HCT116 (cell line): ENCODE measurements around the gene ABCC11. TPM values are rescaled to one million over a fixed set of nuclear protein-coding genes. Genes with fewer than 3 reads are reported as not detected.

Source experiments
- ATAC-seq: fragments of 200-7000 bp; cut with Tn5 transposase; 2 replicates; pipeline ENCODE4 v1.9.1; 2020; ENCODE audit warnings: mild to moderate bottlenecking, moderate library complexity
- BruUV-seq: library from RNA; stranded (reverse); fragments of 400-500 nt; replicated peaks from 2 replicates; lab custom pipeline; 2021; lab: Mats Ljungman, UMichigan
- CTCF ChIA-PET: fragments of 300-600 bp; sonication (Branson Sonifier 250); formaldehyde crosslinking; loops from one replicate; lab custom pipeline; 2021; ENCODE audit warnings: antibody characterized with exemption; lab: Charles Lee
- POLR2A ChIA-PET: fragments of 300-600, 350-600 bp; sonication (Branson Sonifier 250); formaldehyde crosslinking; loops from one replicate; lab custom pipeline; 2021; ENCODE audit warnings: antibody characterized with exemption; lab: Charles Lee
- RAD21 ChIA-PET, 2 experiments: fragments of 300-600 bp; sonication (Branson Sonifier 250); formaldehyde crosslinking; loops; one replicate each; lab custom pipeline; 2023; ENCODE audit warnings: low total read pairs in 2 of 2; ENCODE audit not compliant: uncharacterized antibody in 2 of 2, unreplicated experiment in 2 of 2, low non-redundant PET in 1 of 2; lab: Charles Lee
- DNase-seq: peaks from one replicate; pipeline ENCODE4 v3.0.0-alpha.2; 2010; ENCODE audit warnings: low read depth, low spot score
- H2AFZ ChIP-seq: fragments of 200-600 bp; shearing (Covaris generic), sonication (generic); 2 replicates; pipeline ENCODE4 v1.6.1; 2017; ENCODE audit warnings: low read depth, mixed run types, mixed read lengths, antibody characterized with exemption, low read length; ENCODE audit not compliant: poor library complexity, severe bottlenecking
- H3K27ac ChIP-seq: 2 replicates; pipeline ENCODE4 v1.5.1; 2012; ENCODE audit warnings: low read depth, low read length
- H3K27me3 ChIP-seq: fragments of 200-600 bp; sonication (generic); 2 replicates; pipeline ENCODE4 v1.6.1; 2016; ENCODE audit warnings: mixed run types, low read length, mixed read lengths; ENCODE audit not compliant: insufficient read depth
- H3K36me3 ChIP-seq, 2 experiments: fragments of 200-500 bp in 1 of 2; fragments of 200-600 bp in 1 of 2; sonication (Bioruptor generic) in 1 of 2; sonication (generic) in 1 of 2; 2 replicates each; pipeline versions ENCODE4 v1.5.1 to v1.6.1; 2014 to 2016; ENCODE audit warnings: low read length in 2 of 2, inconsistent platforms in 1 of 2, mixed read lengths in 1 of 2, mixed run types in 1 of 2; ENCODE audit not compliant: insufficient read depth in 2 of 2, control insufficient read depth in 1 of 2
- H3K4me1 ChIP-seq, 2 experiments: fragments of 200-600 bp in 1 of 2; sonication (generic) in 1 of 2; 2 replicates each; pipeline versions ENCODE4 v1.5.1 to v1.6.1; 2012 to 2017; ENCODE audit warnings: low read length in 2 of 2, inconsistent platforms in 1 of 2, mild to moderate bottlenecking in 1 of 2, mixed read lengths in 1 of 2, mixed run types in 1 of 2, moderate library complexity in 1 of 2; ENCODE audit not compliant: insufficient read depth in 2 of 2, control insufficient read depth in 1 of 2
- H3K4me2 ChIP-seq: fragments of 200-600 bp; sonication (generic); 2 replicates; pipeline ENCODE4 v1.6.1; 2017; ENCODE audit warnings: mixed run types, low read length, mixed read lengths
- H3K4me3 ChIP-seq, 2 experiments: fragments of 200-600 bp in 1 of 2; sonication (generic) in 1 of 2; replicated peaks in 1 of 2; 2 replicates each; pipeline ENCODE4 v1.5.1; 2011 to 2016; ENCODE audit warnings: low read length in 2 of 2, control low read depth in 1 of 2, low read depth in 1 of 2, mild to moderate bottlenecking in 1 of 2, mixed read lengths in 1 of 2, mixed run types in 1 of 2
- H3K79me2 ChIP-seq: fragments of 200-600 bp; sonication (generic); 2 replicates; pipeline ENCODE4 v1.6.1; 2017; ENCODE audit warnings: mild to moderate bottlenecking, mixed run types, low read length, moderate library complexity, mixed read lengths; ENCODE audit not compliant: insufficient read depth
- H3K9ac ChIP-seq: fragments of 200-600 bp; sonication (generic); 2 replicates; pipeline ENCODE4 v1.6.1; 2016; ENCODE audit warnings: low read length, mixed read lengths
- H3K9me2 ChIP-seq: fragments of 200-600 bp; sonication (generic), shearing (Covaris generic); 2 replicates; pipeline ENCODE4 v1.6.1; 2017; ENCODE audit warnings: mixed run types, mild to moderate bottlenecking, moderate library complexity; ENCODE audit not compliant: insufficient read depth
- H3K9me3 ChIP-seq, 2 experiments: fragments of 200-500 bp in 1 of 2; fragments of 200-600 bp in 1 of 2; sonication (Bioruptor generic) in 1 of 2; sonication (generic) in 1 of 2; 2 replicates each; pipeline ENCODE4 v1.6.1; 2014 to 2017; ENCODE audit warnings: low read length in 2 of 2, mixed read lengths in 2 of 2, inconsistent platforms in 1 of 2, low read depth in 1 of 2, mild to moderate bottlenecking in 1 of 2, mixed run types in 1 of 2, moderate library complexity in 1 of 2; ENCODE audit not compliant: control insufficient read depth in 1 of 2, insufficient read depth in 1 of 2
- H4K20me1 ChIP-seq: fragments of 200-600 bp; sonication (generic), shearing (Covaris generic); 2 replicates; pipeline ENCODE4 v1.6.1; 2017; ENCODE audit warnings: mixed run types, mild to moderate bottlenecking, moderate library complexity; ENCODE audit not compliant: insufficient read depth
- CBX3 ChIP-seq: IDR thresholded peaks from 2 replicates; pipeline ENCODE4 v1.6.1; 2012; ENCODE audit warnings: low read depth
- CTCF ChIP-seq, 3 experiments: fragments of 200-600 bp in 1 of 3; sonication (generic) in 1 of 3; IDR thresholded peaks in 2 of 3; conservative IDR thresholded peaks in 1 of 3; 2 replicates each; pipeline ENCODE4 v1.5.1; 2012 to 2017; ENCODE audit warnings: low read depth in 2 of 3, low read length in 2 of 3, antibody characterized with exemption in 1 of 3, borderline replicate concordance in 1 of 3, control low read depth in 1 of 3, mild to moderate bottlenecking in 1 of 3, mixed read lengths in 1 of 3, mixed run types in 1 of 3, moderate library complexity in 1 of 3; ENCODE audit not compliant: insufficient read depth in 1 of 3
- FOSL1 ChIP-seq: IDR thresholded peaks from 2 replicates; pipeline ENCODE4 v1.6.1; 2012; ENCODE audit warnings: low read depth
- JUND ChIP-seq: IDR thresholded peaks from 2 replicates; pipeline ENCODE4 v1.6.1; 2012
- POLR2A ChIP-seq: IDR thresholded peaks from 2 replicates; pipeline ENCODE4 v1.7.0; 2011; ENCODE audit warnings: borderline replicate concordance; ENCODE audit not compliant: insufficient read depth, insufficient read length; ENCODE audit errors: extremely low read depth
- POLR2AphosphoS5 ChIP-seq: IDR thresholded peaks from 2 replicates; pipeline ENCODE4 v1.6.1; 2011; ENCODE audit warnings: mild to moderate bottlenecking, low read depth, low read length, moderate library complexity
- RAD21 ChIP-seq: IDR thresholded peaks from 2 replicates; pipeline ENCODE4 v1.6.1; 2012; ENCODE audit warnings: low read depth, mild to moderate bottlenecking
- SIN3A ChIP-seq: IDR thresholded peaks from 2 replicates; pipeline ENCODE4 v1.6.1; 2012; ENCODE audit warnings: low read depth
- SRF ChIP-seq: IDR thresholded peaks from 2 replicates; pipeline ENCODE4 v1.6.1; 2012; ENCODE audit warnings: low read depth
- YY1 ChIP-seq: IDR thresholded peaks from 2 replicates; pipeline ENCODE4 v1.6.1; 2011; ENCODE audit warnings: low read length, low read depth, moderate library complexity, mild to moderate bottlenecking; ENCODE audit not compliant: insufficient replicate concordance; ENCODE audit errors: extremely low read depth
- ZFX ChIP-seq: fragments of 450-650 bp; IDR thresholded peaks from 2 replicates; pipeline ENCODE4 v1.6.1; 2017
- ZNF274 ChIP-seq: fragments of 200-500 bp; sonication (Bioruptor generic); IDR thresholded peaks from 2 replicates; pipeline ENCODE4 v1.6.1; 2014; ENCODE audit warnings: mild to moderate bottlenecking, low read depth, low read length, inconsistent platforms
- intact Hi-C: fragments of 100-400 bp; cut with micrococcal nuclease; formaldehyde crosslinking; loops from 2 replicates; pipeline ENCODE4 v1.10.0; 2022
- total RNA-seq: library from RNA; stranded (reverse); gene quantifications from one replicate; pipeline ENCODE4 v1.2.1, GENCODE V29; 2021; ENCODE audit not compliant: unreplicated experiment
- TF ChIP-seq, protein P1 (sequence below): IDR thresholded peaks from 2 replicates; pipeline ENCODE4 v1.6.1; 2012

Gene ABCC11
- total RNA-seq, 1 experiment from 2014 or later: 0.54 TPM

DNA sequence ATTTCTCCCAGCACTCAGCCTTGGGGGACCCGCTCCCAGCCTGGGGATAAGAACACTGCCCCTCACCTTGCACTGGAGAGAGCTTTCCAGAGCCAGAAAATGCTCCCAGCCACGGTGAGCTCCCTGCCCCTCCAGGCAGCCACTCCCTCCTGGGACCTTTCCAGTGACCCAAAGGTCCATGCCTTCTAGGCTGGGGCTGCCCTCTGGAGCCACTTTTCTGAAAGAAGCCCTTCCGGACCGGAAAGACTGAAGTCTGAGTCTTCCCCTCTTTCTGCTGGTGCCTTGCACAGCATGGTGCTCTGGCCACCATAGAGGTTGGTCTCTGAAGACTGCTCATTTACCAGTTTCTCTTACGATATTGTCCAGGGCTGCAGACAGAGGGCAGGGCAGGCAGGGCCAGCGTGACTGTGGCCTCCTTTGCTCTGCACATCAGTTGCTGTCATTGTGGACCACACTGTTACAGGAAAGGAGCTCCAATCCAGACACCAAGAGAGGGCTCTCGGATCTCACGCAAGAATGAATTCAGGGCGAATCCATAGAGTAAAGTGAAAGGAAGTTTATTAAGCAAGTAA, 84.4 kb downstream of the ABCC11 start:
- H3K9me3 ChIP-seq: no peaks in the 10 kb centered on the region
- no peak for ATAC-seq
- no peak overlapping the region for H3K9ac ChIP-seq
- DNase-seq: no peak
- no peak overlapping the region for H3K4me2 ChIP-seq
- H4K20me1 ChIP-seq: no peaks in the 10 kb centered on the region
- ChIA-PET RAD21 (no interaction called here), CTCF (interaction anchor here (0.6 kb wide), 1 partner anchor 1125 kb away, joined by 4 read pairs; no protein-coding TSS in a partner anchor), POLR2A (no interaction called here)
- H3K27me3 ChIP-seq: no peaks in the 10 kb centered on the region
- no peak overlapping the region for H2AFZ ChIP-seq
- peaks cover 8 to 21% of the 10 kb centered on the region in 2 experiments for H3K4me1 ChIP-seq
- no TSS peak for BruUV-seq
- H3K27ac ChIP-seq: no peak overlapping the region
- H3K9me2 ChIP-seq: no peaks in the 10 kb centered on the region
- no peak overlapping the region for H3K4me3 ChIP-seq
- intact Hi-C loops: loop anchor here (10.0 kb wide), 1 partner anchor 1308 kb away; no protein-coding TSS in a partner anchor
- no peaks in the 10 kb centered on the region for H3K79me2 ChIP-seq
- TF ChIP-seq ZFX (no peak), YY1 (no peak), SIN3A (no peak), CBX3 (no peak), SRF (no peak), POLR2A (no peak), FOSL1 (no peak), JUND (no peak), POLR2AphosphoS5 (no peak), ZNF274 (no peak), RAD21 (no peak), CTCF (IDR thresholded peaks at IDR 0.05 in 2 of 3, conservative IDR thresholded peaks at IDR 0.05 in 1 of 3; ENCODE audit: borderline replicate concordance in 1 of 3, insufficient read depth in 1 of 3, low read depth in 2 of 3, low read length in 2 of 3) (no peak)
- TF ChIP-seq, protein P1, sequence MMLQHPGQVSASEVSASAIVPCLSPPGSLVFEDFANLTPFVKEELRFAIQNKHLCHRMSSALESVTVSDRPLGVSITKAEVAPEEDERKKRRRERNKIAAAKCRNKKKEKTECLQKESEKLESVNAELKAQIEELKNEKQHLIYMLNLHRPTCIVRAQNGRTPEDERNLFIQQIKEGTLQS: no peak
- no peaks in the 10 kb centered on the region for H3K36me3 ChIP-seq
